BE2C (cell line): ENCODE data around the gene ZNF747.

Source experiments
- DNase-seq: peaks from one replicate; pipeline ENCODE4 v3.0.0-alpha.2; 2020
- H3K27me3 ChIP-seq: fragments of 250-450 bp; sonication (Bioruptor Pico); 2 replicates; pipeline ENCODE4 v1.5.1; 2020; ENCODE audit warnings: mild to moderate bottlenecking
- H3K36me3 ChIP-seq: fragments of 250-450 bp; sonication (Bioruptor Pico); 2 replicates; pipeline ENCODE4 v1.5.1; 2020; ENCODE audit warnings: mild to moderate bottlenecking
- H3K4me1 ChIP-seq: fragments of 250-450 bp; sonication (Bioruptor Pico); 2 replicates; pipeline ENCODE4 v1.5.1; 2020
- H3K4me3 ChIP-seq: 2 replicates; pipeline ENCODE4 v1.5.1; 2011; ENCODE audit warnings: low read depth, low read length
- H3K9me3 ChIP-seq: fragments of 250-450 bp; sonication (Bioruptor Pico); 2 replicates; pipeline ENCODE4 v1.5.1; 2020
- TF ChIP-seq, protein P1 (sequence below): IDR thresholded peaks from 2 replicates; pipeline ENCODE4 v1.5.1; 2012; ENCODE audit warnings: mild to moderate bottlenecking, low read depth, low read length

The ZNF747 gene

DNA sequence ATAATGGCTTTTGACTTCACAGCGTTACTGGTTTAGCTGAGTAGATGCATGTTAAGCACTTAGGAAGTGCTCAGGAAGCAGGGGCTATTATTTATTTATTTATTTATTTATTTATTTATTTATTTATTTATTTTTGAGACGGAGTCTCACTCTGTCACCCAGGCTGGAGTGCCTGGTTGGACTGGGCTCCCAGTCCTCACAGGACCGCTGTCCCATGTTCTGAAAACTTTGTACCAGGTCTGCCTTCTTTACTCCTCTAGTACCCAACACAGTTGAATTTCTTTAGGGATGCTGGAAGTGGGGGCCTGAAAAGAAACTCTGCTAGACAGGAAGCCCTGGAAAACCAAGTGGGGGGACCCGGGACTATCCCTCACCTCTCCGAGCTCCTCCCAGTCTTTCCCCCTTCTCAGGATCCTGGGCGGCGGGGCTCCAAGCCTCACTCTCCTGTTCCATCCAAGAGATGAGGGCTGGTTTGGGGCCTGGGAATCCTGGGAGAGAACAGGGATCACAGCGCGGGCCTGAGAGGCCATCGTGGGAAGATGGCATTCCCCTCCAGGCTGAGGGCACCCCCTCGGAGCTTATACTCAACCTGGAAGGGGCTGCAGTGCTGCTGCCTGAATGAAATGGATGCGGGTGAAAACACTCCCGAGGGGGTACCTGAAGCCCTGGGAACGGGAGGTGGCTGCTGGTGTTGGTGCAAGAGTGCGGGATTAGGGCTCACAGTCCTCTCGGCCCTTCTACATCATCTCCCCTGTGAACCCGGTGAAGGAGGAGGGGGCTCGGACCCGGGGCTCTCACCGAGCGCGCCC, 36.2 kb upstream of the ZNF747 start:
- Histone ChIP-seq H3K4me3 (peak overlapping the region; percentile 84), H3K9me3 (no peaks in the 10 kb centered on the region), H3K4me1 (no peaks in the 10 kb centered on the region; the same call in 1 of the 2 replicates), H3K27me3 (no peaks in the 10 kb centered on the region), H3K36me3 (no peaks in the 10 kb centered on the region)
- DNase-seq = peak; percentile 37
- TF ChIP-seq, protein P1, sequence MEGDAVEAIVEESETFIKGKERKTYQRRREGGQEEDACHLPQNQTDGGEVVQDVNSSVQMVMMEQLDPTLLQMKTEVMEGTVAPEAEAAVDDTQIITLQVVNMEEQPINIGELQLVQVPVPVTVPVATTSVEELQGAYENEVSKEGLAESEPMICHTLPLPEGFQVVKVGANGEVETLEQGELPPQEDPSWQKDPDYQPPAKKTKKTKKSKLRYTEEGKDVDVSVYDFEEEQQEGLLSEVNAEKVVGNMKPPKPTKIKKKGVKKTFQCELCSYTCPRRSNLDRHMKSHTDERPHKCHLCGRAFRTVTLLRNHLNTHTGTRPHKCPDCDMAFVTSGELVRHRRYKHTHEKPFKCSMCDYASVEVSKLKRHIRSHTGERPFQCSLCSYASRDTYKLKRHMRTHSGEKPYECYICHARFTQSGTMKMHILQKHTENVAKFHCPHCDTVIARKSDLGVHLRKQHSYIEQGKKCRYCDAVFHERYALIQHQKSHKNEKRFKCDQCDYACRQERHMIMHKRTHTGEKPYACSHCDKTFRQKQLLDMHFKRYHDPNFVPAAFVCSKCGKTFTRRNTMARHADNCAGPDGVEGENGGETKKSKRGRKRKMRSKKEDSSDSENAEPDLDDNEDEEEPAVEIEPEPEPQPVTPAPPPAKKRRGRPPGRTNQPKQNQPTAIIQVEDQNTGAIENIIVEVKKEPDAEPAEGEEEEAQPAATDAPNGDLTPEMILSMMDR = no peak

GRCh38 chr16:30569746-30570635, 35.3 kb upstream of the ZNF747 start:
- no peaks in the 10 kb centered on the region for H3K27me3 ChIP-seq
- H3K9me3 ChIP-seq = no peaks in the 10 kb centered on the region
- no peak for DNase-seq
- no peaks in the 10 kb centered on the region for H3K36me3 ChIP-seq
- H3K4me1 ChIP-seq = no peaks in the 10 kb centered on the region; the same call in 1 of the 2 replicates
- TF ChIP-seq, protein P1 = no peak
- no peak overlapping the region for H3K4me3 ChIP-seq

GRCh38 chr16:30569281-30569680, 34.6 kb upstream of the ZNF747 start:
- Histone ChIP-seq H3K27me3 (no peaks in the 10 kb centered on the region), H3K4me1 (no peaks in the 10 kb centered on the region), H3K4me3 (no peak overlapping the region), H3K9me3 (no peaks in the 10 kb centered on the region), H3K36me3 (no peaks in the 10 kb centered on the region)
- no peak for DNase-seq
- TF ChIP-seq, protein P1 = no peak

DNA sequence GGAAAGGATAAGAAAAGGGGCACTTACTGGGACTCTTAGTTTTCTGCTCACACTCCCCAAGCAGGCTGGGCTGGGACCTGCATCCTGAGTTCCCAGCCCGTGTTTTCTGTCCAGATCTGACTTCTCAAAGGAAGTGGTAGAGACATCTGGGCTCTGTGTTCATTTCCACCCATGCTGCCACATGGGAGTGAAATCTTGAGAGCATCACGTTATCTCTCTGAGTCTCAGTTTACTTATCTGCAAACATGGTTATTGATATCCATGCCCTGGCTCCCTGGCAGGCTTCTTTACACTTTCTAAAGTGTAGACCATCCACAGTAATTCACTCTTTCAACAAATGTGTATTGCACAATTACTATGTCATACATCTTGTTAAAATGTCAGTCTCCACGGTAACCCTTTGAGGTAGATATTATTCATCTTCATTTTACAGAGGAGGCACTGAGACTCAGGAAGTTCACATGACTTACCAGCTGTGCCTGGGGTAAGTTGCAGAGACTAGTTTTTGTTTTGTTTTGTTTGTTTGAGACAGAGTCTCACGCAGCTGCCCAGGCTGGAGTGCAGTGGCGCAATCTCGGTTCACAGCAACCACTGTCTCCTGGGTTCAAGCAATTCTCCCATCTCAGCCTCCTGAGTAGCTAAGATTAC, 33.5 kb upstream of the ZNF747 start:
- Histone ChIP-seq H3K9me3 (no peaks in the 10 kb centered on the region), H3K36me3 (no peaks in the 10 kb centered on the region), H3K4me1 (no peaks in the 10 kb centered on the region), H3K27me3 (no peaks in the 10 kb centered on the region), H3K4me3 (no peak overlapping the region)
- no peak for DNase-seq
- TF ChIP-seq, protein P1 = no peak

DNA sequence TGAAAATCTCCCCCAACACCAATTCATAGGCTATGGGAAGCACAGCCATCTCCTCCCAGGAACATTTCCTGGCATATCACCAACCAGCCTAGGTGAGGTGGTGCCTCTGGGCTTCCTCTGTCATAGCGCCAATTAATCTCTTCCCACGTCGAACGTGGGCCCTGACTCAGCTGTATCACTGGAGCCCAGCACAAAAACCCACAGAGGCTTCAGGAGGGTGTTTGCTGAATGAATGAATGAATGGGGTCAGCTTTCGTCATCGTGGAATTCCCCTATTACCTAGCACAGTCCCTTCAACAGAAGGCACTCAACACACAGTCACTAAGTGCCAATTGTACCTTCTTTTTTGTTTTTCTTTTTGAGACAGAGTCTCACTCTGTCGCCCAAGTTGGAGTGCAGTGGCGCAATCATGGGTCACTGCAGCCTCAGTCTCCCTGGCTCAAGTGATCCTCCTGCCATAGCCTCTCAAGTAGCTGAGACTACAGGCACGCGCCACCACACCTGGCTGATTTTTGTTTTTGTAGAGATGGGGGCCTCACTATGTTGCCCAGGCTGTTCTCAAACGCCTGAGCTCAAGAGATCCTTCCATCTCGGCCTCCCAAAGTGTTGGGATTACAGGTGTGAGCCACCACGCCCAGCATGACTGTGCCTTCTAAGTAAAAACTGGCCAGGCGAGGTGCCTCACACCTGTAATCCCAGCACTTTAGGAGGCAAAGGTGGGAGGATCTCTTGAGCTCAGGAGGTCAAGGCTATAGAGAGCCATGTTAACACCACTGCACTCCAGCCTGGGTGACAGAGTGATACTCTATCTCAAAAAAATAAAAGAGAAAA, 32.7 kb upstream of the ZNF747 start:
- no peaks in the 10 kb centered on the region for H3K36me3 ChIP-seq
- H3K27me3 ChIP-seq = no peaks in the 10 kb centered on the region
- H3K4me1 ChIP-seq = no peaks in the 10 kb centered on the region
- H3K4me3 ChIP-seq = no peak overlapping the region
- TF ChIP-seq, protein P1 = no peak
- DNase-seq = no peak
- no peaks in the 10 kb centered on the region for H3K9me3 ChIP-seq
